Left hindlimb (tissue), 1 donor: Measurements from ENCODE around the gene FHIT.

ENCODE experiments used
- DNase-seq: peaks from one replicate; pipeline ENCODE4 v3.0.0-alpha.2; 2018

Gene FHIT

GRCh38 chr3:60010781-60011180 lies 1240.5 kb downstream of the FHIT start:
- DNase-seq: no peak

DNA sequence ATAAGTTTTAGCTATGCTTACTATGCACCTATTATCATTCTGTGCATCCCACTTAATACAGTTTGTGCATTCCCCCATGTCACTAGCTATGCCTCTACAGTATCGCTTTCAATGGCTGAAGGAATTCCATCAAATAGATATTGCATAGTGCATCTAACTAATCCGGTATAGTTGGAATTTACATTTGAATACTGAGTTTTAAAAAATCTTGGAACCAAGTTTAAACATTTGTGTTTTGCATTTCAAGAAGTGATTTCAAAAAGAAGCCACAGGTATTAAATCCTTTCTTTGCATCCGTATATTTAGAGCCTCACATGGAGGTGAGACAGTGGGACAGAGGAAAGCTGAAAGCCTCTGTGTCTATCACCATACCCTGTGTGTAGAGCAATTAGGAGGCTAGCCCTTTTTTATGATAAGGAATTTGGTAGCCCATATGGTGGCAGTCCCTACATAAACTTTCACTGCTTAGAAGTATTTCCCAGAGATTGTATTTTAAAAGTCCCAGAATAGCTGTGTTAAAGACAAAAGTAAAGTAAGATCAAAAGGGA lies 1241.2 kb downstream of the FHIT start:
- no peak for DNase-seq

- DNase-seq: no peak
Measured at GRCh38 chr3:60001369-60001768, 1249.9 kb downstream of the FHIT start.

DNA sequence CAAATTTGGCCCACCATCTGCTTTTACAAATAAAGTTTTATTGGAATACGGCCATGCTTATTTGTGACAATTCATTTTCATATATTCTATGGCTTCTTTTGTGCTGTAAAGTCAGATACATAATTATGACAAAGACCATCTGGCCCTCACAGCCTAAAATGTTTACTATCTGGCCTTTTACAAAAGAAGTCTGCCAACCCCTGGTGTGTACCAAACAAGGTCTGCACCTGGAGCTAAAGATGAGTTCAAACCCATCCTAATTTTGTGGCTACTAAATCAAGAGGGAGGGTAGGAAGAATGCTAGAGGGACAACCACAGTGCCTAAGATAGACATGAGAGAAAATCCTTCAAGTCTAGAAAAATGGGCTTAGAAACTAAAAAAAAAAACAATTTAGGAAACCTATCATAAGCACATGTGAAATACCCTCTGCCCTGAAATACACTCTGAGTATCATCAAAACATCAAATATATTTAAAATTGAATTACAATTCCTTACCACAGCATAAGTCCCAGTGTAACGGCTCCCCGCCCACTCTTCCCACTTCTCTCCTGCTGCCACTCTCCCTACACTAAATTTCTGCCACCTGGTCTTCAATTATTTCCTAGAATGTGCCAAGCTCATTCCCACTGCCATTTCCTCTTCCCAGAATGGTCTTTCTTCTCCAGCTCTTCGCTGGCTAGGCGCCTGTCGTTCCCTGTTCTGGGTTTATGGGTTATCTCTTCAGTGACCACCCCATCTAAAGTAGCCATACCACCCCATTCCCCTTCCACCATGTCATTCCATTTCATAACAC lies 1250.7 kb downstream of the FHIT start:
- DNase-seq: no peak

DNA sequence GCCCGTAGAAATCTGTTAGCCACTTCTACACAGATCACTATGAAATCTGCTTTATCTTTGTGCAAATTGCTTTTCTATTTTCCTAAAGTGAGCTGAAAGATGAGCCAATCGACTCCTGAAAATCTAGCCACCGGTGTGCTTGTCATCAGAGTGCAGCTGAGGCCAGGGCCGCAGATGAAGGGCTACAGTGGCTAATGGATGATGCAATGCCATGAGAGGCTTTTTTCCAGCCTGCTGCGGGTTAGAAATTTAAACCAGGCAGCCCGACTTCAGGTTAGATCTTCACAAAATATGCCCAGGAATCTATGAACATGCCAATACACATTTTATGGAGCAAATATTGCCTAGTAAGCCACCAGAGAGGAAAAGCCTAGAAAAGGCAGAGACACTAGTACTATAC lies 1253.2 kb downstream of the FHIT start:
- DNase-seq: no peak

DNA sequence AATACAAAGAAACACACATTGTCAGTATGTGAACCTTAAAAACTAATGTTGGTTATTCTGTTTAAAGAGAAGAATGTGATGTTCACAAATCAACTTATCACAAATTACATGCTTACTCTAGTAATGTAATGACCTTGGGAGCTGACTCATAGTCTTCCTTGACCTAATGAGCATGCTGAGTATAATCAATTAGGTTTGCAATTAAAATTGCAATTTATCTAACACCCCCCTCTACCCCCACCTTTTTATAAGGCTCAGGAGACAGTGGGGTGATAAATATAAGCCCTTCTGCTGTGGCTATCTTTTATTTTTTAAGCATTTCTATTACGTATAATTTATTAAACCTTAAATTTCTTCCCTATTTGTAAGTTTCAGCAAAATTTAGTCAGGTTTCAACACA lies 1253.7 kb downstream of the FHIT start:
- no peak for DNase-seq

DNA sequence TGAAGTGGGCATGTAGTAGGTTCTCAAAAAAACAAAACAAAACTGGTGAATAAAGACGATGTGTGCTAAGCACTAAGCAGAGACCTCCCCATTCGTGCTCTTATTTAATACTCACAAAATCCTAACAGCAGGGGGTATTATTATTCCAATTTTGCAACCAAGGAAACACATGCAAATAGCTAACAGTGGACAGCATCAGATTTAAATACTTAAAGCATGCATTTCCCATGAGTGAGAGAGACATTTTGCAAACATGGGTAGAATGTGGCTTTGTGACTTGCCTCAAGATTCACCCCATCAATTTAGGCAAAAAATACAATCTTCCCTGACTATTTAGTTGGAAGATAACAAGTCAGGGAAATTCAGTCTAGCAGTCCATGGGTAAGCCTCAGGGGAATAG lies 1255.2 kb downstream of the FHIT start:
- DNase-seq: no peak

GRCh38 chr3:59995563-59995962 lies 1255.7 kb downstream of the FHIT start:
- no peak for DNase-seq

DNA sequence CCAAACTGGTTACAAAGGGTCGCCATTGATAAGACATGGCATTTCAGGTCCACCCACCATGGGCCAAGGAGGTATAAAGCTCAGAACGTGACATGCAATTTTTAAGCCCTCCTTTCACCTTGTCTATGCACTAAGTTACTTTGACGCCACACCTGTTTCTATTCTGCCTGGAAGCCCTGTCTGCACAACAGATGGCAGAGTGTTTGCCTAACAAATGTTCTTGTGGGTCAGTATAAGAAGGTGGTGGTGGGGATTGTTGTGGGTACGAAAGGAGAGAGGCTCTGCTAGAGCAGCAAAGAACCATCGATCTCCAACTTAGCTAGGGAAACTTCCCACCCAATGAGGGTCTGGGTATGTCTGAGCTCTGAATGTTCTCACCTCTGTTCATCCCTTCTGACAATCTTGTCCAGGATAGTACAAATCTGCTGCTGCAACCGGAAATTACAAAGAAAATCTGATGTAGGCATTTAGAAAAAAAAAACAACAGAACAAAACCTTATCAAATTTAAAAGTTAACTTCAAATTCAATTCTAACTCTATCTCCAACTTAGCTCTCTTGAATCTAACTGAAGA lies 1256.4 kb downstream of the FHIT start:
- DNase-seq: no peak

DNA sequence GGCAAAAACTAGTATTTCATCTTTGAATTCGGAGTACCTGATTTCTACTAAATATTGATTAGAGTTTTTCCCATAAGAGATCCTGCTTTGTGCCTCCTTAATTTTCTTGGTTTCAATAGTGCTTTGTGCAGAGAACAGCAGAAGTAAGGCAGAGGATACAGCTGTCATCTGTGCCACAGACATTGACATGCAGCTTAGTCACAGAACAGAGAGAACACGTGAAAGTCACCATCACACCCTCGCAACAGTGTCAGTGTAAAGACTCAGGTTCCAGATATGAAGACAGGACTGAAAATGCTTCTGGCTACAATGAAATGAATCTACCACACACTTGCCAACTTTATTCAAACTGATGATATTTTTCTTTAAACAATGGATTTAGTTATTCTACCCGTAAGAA lies 1258.7 kb downstream of the FHIT start:
- no peak for DNase-seq

DNA sequence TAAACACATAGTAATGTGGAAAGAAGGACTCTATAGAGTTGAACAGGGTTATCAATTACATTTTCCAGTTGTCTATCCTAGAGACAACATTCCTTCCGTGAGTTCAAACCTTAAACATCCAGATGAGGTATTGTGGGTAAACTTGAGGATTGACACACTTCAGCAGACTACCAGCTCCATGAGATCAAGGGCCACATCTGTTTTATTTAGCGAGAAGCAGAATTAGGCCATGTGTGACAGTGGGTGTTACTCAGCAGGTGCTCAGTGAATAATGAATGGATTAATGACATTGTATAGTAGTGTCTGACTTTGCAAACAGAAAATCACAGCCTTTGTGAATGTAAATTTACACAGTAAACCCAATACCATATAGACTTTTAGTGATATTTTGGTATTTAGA lies 1260.3 kb downstream of the FHIT start:
- no peak for DNase-seq

DNA sequence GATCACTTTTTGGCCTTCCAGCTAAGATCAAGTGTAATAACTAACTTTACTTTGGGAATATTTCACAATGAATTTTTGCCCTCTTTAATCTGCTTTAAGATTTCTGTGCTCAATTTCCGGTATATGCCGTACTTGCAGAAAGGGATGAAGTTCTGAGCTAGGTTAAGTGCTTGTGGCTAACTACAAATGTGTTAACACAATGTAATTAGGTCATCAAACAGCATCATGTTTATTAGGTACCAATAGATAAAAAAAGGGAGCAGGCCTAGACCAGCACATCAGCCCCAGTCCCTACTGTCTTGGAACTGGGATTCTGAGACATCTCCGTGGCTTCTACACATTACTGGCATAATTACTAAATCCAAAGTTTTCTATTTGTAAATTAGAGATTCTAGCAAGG lies 1268.7 kb downstream of the FHIT start:
- DNase-seq: no peak

- DNase-seq: no peak
Measured at GRCh38 chr3:59981377-59981776, 1269.9 kb downstream of the FHIT start.

DNA sequence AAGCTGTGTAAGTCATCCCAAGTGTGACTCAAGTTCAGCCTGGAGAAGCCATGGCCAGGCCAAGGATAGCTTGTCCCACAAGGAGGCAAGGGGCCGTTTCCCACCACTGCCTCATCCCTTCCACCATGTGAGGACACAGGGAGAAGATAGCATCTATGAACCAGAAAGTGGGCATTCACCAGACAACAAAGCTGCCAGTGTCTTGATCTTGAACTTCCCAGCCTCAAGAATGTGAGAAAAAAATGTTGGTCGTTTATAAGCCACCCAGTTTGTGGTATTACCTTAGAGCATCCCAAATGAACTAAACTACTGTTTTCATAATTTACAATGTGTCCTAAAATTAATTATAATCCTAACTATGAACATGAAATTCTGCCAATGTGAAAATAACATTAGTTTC lies 1270.7 kb downstream of the FHIT start:
- DNase-seq: no peak

- DNase-seq: no peak
Measured at GRCh38 chr3:59979542-59979941, 1271.7 kb downstream of the FHIT start.

DNA sequence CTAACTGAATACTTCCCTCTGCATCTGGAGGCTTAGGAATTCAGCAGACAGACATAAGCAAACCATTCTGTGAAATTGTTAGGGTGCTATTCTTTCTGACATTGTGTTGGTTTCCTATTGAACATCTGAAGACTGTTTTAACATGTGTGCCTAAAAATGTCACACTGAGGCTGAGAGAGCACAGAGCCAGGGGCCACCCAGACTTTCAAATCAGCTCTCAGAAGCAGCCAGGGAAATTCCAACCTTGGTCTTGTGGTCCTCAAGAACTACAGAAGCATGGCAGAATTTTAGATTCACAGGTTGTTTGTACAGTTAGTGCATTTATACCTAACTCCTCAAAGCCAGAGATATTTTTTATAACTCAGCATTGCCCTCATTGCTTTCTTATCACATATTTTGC lies 1272.3 kb downstream of the FHIT start:
- DNase-seq: no peak

DNA sequence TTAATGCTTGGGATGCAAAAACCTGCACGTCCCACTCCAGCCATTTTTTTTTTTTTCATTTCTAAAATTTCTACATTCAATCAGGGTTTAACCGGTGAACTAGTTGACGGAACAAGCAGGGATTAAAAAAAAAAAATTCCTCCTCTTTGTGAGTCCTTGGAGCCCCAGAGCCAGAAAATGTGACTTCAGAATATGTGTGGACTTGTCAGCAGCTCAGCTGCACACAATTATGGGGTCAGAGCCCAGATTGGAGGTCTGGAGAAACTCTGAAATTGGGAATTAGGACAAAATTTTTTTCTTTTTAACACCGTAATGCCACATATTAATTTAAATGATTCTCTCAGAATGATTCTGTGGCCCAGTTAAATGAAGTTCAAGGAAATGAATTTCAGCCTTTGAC lies 1280.5 kb downstream of the FHIT start:
- no peak for DNase-seq

- DNase-seq: no peak
Measured at GRCh38 chr3:59970376-59970775, 1280.9 kb downstream of the FHIT start.

GRCh38 chr3:59968513-59969045 lies 1282.7 kb downstream of the FHIT start:
- DNase-seq: no peak

DNA sequence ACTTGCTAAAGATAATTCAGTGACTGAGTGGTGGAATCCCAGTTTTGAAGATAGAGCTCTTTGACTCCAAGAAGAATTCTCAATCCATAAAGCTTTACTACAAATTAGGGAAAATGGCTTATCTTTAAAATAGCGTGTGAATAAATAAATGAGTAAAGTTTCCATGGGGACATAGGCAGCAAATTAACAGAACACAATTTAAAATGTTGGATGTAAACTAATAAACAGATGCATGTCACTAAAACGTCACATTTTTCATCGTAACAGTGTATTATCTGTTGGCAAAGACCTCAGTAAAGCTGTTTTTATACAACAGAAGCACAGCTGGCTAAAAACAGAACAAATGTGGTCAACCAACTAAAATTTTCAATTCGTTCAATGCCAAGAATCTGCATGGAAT lies 1287.6 kb downstream of the FHIT start:
- DNase-seq: no peak

DNA sequence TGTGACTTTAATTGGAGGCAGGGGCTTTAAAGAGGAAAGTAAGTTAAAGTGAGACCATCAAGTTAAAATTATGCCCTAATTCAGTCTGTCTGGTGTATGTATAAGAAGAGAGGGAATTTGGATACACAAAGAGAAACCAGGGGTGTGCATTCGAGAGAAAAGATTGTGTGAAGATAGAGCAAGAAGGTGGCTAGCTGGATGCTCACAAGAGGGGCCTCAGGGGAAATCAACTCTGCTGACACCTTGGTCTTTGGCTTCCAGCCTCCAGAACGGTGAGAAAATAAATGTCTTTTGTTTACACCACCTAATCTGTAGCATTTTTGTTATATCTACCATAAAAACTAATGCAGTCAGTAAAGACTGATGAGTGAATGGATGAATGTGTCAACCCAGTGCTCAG lies 1294.1 kb downstream of the FHIT start:
- no peak for DNase-seq

DNA sequence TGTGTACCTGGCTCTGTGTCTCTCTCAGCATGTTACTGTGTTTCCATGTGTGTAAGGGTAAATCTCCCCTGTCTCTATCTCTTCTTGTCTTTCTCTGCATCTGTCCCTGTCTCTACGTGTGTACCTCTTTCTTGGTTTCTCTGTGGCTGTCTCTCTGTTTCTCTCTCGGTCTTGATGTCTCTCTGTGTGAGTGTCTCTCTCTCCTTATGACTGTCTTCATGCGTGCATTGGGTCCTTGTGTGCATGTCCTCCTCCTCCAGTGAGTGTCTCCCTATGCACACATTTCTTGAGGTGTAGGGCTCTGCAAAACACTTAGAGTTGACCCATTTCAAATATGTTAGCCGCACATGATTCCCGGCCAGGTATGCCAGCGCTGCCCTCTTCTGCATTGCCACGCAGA lies 1298.1 kb downstream of the FHIT start:
- no peak for DNase-seq

DNA sequence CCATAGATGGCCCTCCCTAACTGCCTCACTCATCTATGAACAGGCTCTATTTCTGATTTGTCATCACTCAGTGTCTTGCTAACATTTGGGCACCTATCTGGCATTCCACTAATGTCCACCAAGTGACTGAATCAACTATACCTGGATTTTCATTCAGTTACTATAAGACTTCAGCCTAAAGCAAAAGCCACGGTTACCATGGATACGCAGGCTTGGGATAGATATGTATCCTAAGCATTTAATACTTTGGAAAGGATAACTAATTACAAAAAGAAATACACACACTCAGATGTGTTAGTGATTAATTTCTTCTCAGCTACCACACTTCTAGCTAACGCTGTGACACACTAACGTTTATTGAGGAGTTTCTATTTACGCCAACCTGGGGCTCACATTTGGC lies 1301.9 kb downstream of the FHIT start:
- DNase-seq: no peak

- DNase-seq: no peak
Measured at GRCh38 chr3:59946401-59946800, 1304.9 kb downstream of the FHIT start.
